ENCODE data around the gene B4GALT2. TPM values are rescaled to one million over a fixed set of nuclear protein-coding genes. Genes with fewer than 3 reads are reported as not detected.

The B4GALT2 gene
- total RNA-seq, 1 experiment from 2014 or later, result 76.8 TPM

DNA sequence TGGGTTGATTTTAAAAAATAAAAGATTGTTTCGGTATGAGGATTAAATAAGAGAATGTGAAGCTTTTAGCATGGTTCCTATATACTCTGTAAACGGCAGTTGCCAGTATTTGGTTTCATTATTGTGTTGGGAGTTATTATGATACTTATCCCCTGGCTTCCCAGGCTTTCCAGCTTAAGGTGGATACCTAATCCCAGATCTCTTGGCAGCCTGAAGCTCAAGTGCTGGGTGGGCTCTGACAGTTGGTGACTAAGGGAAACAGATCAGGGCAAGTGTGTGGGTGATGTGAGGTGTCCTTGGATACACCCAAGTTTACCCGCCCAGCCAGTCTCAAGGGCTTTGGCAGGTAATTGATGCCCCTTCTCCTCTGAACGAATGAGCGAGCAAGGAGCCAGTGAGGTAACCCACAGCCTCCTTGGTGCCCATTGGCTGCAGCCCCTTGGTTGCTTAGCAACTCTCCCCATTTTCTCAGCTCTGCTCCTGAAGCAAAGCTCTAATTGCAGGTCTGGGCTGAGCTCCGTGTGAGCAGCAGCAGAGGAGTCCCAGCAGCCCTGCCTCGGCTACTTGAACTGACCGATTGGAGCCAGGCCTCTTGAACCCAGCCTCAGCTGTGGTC lies 26.2 kb upstream of the B4GALT2 start:
- ATAC-seq (no peak), DNase-seq (ENCODE audit: low read depth, low spot score) (no peak)
- Histone ChIP-seq H3K4me3 (replicated peaks in 1 of 2; ENCODE audit: low read depth in 1 of 2, low read length in 2 of 2) (no peak overlapping the region), H3K36me3 (ENCODE audit: control insufficient read depth in 1 of 2, insufficient read depth in 2 of 2, low read length in 2 of 2) (0 out of 4 replicates have a peak, but pooled peaks cover 0 to 3% of the 10 kb centered on the region in 2 experiments), H3K4me1 (ENCODE audit: control insufficient read depth in 1 of 2, insufficient read depth in 2 of 2, low read length in 2 of 2) (peaks cover 3 to 6% of the 10 kb centered on the region in 2 experiments; a peak in 3 of 4 replicates), H3K27me3 (ENCODE audit: insufficient read depth, low read length) (no peaks in the 10 kb centered on the region), H3K9me2 (ENCODE audit: insufficient read depth) (no peaks in the 10 kb centered on the region), H3K27ac (ENCODE audit: low read depth, low read length) (no peak overlapping the region), H2AFZ (ENCODE audit: low read depth, low read length, poor library complexity, severe bottlenecking) (no peak overlapping the region), H3K79me2 (ENCODE audit: insufficient read depth, low read length) (peaks cover 2% of the 10 kb centered on the region; the same call in 1 of the 2 replicates), H4K20me1 (ENCODE audit: insufficient read depth) (no peaks in the 10 kb centered on the region), H3K4me2 (ENCODE audit: low read length) (no peak overlapping the region), H3K9me3 (ENCODE audit: control insufficient read depth in 1 of 2, insufficient read depth in 1 of 2, low read depth in 1 of 2, low read length in 2 of 2) (no peaks in the 10 kb centered on the region), H3K9ac (ENCODE audit: low read length) (no peak overlapping the region)
- ChIA-PET POLR2A (no interaction called here), CTCF (no interaction called here), RAD21 (ENCODE audit: low non-redundant PET in 1 of 2, low total read pairs in 2 of 2, uncharacterized antibody in 2 of 2, unreplicated experiment in 2 of 2) (no interaction called here)
- intact Hi-C loops (cut with micrococcal nuclease), result no loop called here
- no peak for TF ChIP-seq JUND (IDR thresholded peaks at IDR 0.05)
- TF ChIP-seq, protein P1, sequence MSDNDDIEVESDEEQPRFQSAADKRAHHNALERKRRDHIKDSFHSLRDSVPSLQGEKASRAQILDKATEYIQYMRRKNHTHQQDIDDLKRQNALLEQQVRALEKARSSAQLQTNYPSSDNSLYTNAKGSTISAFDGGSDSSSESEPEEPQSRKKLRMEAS (IDR thresholded peaks at IDR 0.05), result no peak
- TF ChIP-seq TCF7L2 (IDR thresholded peaks at IDR 0.05; ENCODE audit: borderline replicate concordance, extremely low read depth, insufficient read depth, insufficient read length), result no peak
- TF ChIP-seq SP1 (IDR thresholded peaks at IDR 0.05; ENCODE audit: low read depth), result no peak
- no peak for TF ChIP-seq EZH2 (IDR thresholded peaks at IDR 0.05)
- TF ChIP-seq, protein P2, sequence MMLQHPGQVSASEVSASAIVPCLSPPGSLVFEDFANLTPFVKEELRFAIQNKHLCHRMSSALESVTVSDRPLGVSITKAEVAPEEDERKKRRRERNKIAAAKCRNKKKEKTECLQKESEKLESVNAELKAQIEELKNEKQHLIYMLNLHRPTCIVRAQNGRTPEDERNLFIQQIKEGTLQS (IDR thresholded peaks at IDR 0.05), result no peak
- TF ChIP-seq, protein P3, sequence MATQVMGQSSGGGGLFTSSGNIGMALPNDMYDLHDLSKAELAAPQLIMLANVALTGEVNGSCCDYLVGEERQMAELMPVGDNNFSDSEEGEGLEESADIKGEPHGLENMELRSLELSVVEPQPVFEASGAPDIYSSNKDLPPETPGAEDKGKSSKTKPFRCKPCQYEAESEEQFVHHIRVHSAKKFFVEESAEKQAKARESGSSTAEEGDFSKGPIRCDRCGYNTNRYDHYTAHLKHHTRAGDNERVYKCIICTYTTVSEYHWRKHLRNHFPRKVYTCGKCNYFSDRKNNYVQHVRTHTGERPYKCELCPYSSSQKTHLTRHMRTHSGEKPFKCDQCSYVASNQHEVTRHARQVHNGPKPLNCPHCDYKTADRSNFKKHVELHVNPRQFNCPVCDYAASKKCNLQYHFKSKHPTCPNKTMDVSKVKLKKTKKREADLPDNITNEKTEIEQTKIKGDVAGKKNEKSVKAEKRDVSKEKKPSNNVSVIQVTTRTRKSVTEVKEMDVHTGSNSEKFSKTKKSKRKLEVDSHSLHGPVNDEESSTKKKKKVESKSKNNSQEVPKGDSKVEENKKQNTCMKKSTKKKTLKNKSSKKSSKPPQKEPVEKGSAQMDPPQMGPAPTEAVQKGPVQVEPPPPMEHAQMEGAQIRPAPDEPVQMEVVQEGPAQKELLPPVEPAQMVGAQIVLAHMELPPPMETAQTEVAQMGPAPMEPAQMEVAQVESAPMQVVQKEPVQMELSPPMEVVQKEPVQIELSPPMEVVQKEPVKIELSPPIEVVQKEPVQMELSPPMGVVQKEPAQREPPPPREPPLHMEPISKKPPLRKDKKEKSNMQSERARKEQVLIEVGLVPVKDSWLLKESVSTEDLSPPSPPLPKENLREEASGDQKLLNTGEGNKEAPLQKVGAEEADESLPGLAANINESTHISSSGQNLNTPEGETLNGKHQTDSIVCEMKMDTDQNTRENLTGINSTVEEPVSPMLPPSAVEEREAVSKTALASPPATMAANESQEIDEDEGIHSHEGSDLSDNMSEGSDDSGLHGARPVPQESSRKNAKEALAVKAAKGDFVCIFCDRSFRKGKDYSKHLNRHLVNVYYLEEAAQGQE (IDR thresholded peaks at IDR 0.05; ENCODE audit: low read depth), result no peak
- no peak for TF ChIP-seq POLR2A (IDR thresholded peaks at IDR 0.05; ENCODE audit: borderline replicate concordance, extremely low read depth, insufficient read depth, insufficient read length)
- TF ChIP-seq, protein P4, sequence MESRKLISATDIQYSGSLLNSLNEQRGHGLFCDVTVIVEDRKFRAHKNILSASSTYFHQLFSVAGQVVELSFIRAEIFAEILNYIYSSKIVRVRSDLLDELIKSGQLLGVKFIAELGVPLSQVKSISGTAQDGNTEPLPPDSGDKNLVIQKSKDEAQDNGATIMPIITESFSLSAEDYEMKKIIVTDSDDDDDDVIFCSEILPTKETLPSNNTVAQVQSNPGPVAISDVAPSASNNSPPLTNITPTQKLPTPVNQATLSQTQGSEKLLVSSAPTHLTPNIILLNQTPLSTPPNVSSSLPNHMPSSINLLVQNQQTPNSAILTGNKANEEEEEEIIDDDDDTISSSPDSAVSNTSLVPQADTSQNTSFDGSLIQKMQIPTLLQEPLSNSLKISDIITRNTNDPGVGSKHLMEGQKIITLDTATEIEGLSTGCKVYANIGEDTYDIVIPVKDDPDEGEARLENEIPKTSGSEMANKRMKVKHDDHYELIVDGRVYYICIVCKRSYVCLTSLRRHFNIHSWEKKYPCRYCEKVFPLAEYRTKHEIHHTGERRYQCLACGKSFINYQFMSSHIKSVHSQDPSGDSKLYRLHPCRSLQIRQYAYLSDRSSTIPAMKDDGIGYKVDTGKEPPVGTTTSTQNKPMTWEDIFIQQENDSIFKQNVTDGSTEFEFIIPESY (IDR thresholded peaks at IDR 0.05; ENCODE audit: extremely low read depth, insufficient replicate concordance, low read length), result no peak
- TF ChIP-seq RAD21 (IDR thresholded peaks at IDR 0.05; ENCODE audit: low read depth), result no peak
- TF ChIP-seq POLR2AphosphoS5 (IDR thresholded peaks at IDR 0.05; ENCODE audit: low read depth, low read length), result no peak
- TF ChIP-seq ZFX (IDR thresholded peaks at IDR 0.05), result no peak
- TF ChIP-seq, protein P5, sequence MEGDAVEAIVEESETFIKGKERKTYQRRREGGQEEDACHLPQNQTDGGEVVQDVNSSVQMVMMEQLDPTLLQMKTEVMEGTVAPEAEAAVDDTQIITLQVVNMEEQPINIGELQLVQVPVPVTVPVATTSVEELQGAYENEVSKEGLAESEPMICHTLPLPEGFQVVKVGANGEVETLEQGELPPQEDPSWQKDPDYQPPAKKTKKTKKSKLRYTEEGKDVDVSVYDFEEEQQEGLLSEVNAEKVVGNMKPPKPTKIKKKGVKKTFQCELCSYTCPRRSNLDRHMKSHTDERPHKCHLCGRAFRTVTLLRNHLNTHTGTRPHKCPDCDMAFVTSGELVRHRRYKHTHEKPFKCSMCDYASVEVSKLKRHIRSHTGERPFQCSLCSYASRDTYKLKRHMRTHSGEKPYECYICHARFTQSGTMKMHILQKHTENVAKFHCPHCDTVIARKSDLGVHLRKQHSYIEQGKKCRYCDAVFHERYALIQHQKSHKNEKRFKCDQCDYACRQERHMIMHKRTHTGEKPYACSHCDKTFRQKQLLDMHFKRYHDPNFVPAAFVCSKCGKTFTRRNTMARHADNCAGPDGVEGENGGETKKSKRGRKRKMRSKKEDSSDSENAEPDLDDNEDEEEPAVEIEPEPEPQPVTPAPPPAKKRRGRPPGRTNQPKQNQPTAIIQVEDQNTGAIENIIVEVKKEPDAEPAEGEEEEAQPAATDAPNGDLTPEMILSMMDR (IDR thresholded peaks at IDR 0.05 in 2 of 3, conservative IDR thresholded peaks at IDR 0.05 in 1 of 3; ENCODE audit: borderline replicate concordance in 1 of 3, insufficient read depth in 1 of 3, low read depth in 2 of 3, low read length in 2 of 3), result no peak
- no peak for TF ChIP-seq CBX3 (IDR thresholded peaks at IDR 0.05; ENCODE audit: low read depth)
- TF ChIP-seq ELF1 (IDR thresholded peaks at IDR 0.05; ENCODE audit: borderline replicate concordance, low read depth), result no peak
- TF ChIP-seq EZH2phosphoT487 (IDR thresholded peaks at IDR 0.05; ENCODE audit: borderline replicate concordance), result no peak
- TF ChIP-seq EGR1 (IDR thresholded peaks at IDR 0.05; ENCODE audit: low read depth), result no peak
- no TSS peak for BruUV-seq (replicated peaks)

All from HCT116 (cell line).